Measurements from ENCODE around the gene C2orf76.

- TF ChIP-seq CTCF (IDR thresholded peaks at IDR 0.05), result no peak
- no peak for TF ChIP-seq POLR2A (IDR thresholded peaks at IDR 0.05)
- TF ChIP-seq POLR2AphosphoS5 (IDR thresholded peaks at IDR 0.05), result no peak
These were observed 16.2 kb downstream of the C2orf76 start for GRCh38 chr2:119350311-119350998.
